Measurements from ENCODE around the gene CTNND2.

The CTNND2 gene

GRCh38 chr5:11397549-11397948 is 506.7 kb downstream of the CTNND2 start:
- Histone ChIP-seq H3K9me3 (ENCODE audit: control insufficient read depth in 1 of 2, low read length in 2 of 2) (no peaks in the 10 kb centered on the region), H3K27me3 (ENCODE audit: low read depth, low read length) (no peaks in the 10 kb centered on the region), H3K4me3 (ENCODE audit: low read depth in 1 of 2, low read length in 2 of 2) (no peak overlapping the region), H3K4me1 (ENCODE audit: control insufficient read depth in 1 of 2, insufficient read depth in 2 of 2, low read length in 2 of 2) (no peaks in the 10 kb centered on the region), H3K27ac (ENCODE audit: low read length) (no peak overlapping the region), H3K36me3 (ENCODE audit: control insufficient read depth in 1 of 2, insufficient read depth in 2 of 2, low read length in 2 of 2) (no peaks in the 10 kb centered on the region)

DNA sequence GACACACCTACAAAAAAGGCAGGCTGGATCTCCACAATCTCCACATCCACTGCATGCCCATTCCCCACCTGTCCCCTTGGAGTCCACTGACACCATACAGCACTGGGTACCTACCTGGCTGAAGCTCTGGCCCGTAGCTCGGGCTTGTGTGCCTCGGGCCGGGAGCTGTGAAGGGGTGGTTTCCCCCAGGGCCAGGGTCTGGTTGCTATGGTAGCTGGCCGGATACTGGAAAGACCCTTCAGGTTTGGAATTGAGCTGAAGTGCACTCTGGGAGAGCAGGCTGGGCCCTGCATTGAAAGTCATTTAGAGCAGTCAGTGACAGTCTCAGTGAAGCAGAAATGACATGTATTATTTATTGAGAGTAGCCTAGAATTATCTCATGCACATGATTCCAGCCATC is 507.3 kb downstream of the CTNND2 start:
- Histone ChIP-seq H3K36me3 (ENCODE audit: control insufficient read depth in 1 of 2, insufficient read depth in 2 of 2, low read length in 2 of 2) (no peaks in the 10 kb centered on the region), H3K4me3 (ENCODE audit: low read depth in 1 of 2, low read length in 2 of 2) (no peak overlapping the region), H3K4me1 (ENCODE audit: control insufficient read depth in 1 of 2, insufficient read depth in 2 of 2, low read length in 2 of 2) (no peaks in the 10 kb centered on the region), H3K27ac (ENCODE audit: low read length) (no peak overlapping the region), H3K9me3 (ENCODE audit: control insufficient read depth in 1 of 2, low read length in 2 of 2) (no peaks in the 10 kb centered on the region), H3K27me3 (ENCODE audit: low read depth, low read length) (no peaks in the 10 kb centered on the region)

DNA sequence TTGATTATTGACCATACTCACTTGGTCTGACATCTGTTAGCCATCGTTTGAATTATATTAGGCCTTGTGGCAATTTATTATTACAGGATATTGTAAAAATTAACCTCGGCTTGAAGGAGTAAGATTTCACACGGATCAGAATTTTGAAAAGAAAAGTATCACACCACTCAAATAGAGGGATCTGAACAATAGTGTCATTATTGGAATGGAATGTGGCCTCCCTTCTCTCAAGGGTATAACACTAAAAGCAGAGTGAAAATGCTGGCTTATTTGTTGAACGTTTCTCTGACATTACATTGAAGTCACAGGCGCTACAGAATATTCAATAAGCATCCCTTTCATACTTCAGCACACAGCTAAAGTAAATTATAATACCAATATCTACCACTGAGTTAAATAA is 509.3 kb downstream of the CTNND2 start:
- H3K4me3 ChIP-seq (ENCODE audit: low read depth in 1 of 2, low read length in 2 of 2) = no peak overlapping the region
- H3K36me3 ChIP-seq (ENCODE audit: control insufficient read depth in 1 of 2, insufficient read depth in 2 of 2, low read length in 2 of 2) = no peaks in the 10 kb centered on the region
- no peaks in the 10 kb centered on the region for H3K9me3 ChIP-seq (ENCODE audit: control insufficient read depth in 1 of 2, low read length in 2 of 2)
- H3K4me1 ChIP-seq (ENCODE audit: control insufficient read depth in 1 of 2, insufficient read depth in 2 of 2, low read length in 2 of 2) = no peaks in the 10 kb centered on the region
- H3K27me3 ChIP-seq (ENCODE audit: low read depth, low read length) = no peaks in the 10 kb centered on the region
- no peak overlapping the region for H3K27ac ChIP-seq (ENCODE audit: low read length)

GRCh38 chr5:11390291-11390767 is 513.9 kb downstream of the CTNND2 start:
- no peaks in the 10 kb centered on the region for H3K9me3 ChIP-seq (ENCODE audit: control insufficient read depth in 1 of 2, low read length in 2 of 2)
- H3K27ac ChIP-seq (ENCODE audit: low read length) = no peak overlapping the region
- no peak overlapping the region for H3K4me3 ChIP-seq (ENCODE audit: low read depth in 1 of 2, low read length in 2 of 2)
- peaks cover 0 to 7% of the 10 kb centered on the region in 2 donors for H3K4me1 ChIP-seq (ENCODE audit: control insufficient read depth in 1 of 2, insufficient read depth in 2 of 2, low read length in 2 of 2)
- H3K36me3 ChIP-seq (ENCODE audit: control insufficient read depth in 1 of 2, insufficient read depth in 2 of 2, low read length in 2 of 2) = no peaks in the 10 kb centered on the region
- H3K27me3 ChIP-seq (ENCODE audit: low read depth, low read length) = peaks cover 5% of the 10 kb centered on the region

DNA sequence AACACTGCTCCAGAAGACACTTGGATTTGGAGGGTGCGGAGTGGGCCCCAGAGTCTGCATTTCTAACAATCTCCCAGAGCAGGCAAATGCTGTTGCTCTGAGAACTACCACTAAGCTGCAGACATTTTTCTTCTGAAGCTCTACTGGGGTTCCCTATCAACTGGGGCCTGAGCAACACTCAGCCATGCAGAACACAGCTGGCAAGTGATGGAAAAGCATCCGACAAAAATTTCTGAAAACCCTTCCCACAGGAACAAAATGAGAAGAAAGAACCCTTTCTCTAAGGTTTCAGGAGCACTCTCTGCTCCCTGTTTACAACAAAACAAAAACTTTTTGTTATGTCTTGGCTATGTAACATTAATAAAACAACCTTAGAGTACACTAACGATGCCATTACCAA is 516.9 kb downstream of the CTNND2 start:
- Histone ChIP-seq H3K27me3 (ENCODE audit: low read depth, low read length) (peaks cover 16% of the 10 kb centered on the region), H3K4me3 (ENCODE audit: low read depth in 1 of 2, low read length in 2 of 2) (no peak overlapping the region), H3K36me3 (ENCODE audit: control insufficient read depth in 1 of 2, insufficient read depth in 2 of 2, low read length in 2 of 2) (no peaks in the 10 kb centered on the region), H3K4me1 (ENCODE audit: control insufficient read depth in 1 of 2, insufficient read depth in 2 of 2, low read length in 2 of 2) (peaks cover 0 to 14% of the 10 kb centered on the region in 2 donors), H3K27ac (ENCODE audit: low read length) (no peak overlapping the region), H3K9me3 (ENCODE audit: control insufficient read depth in 1 of 2, low read length in 2 of 2) (no peaks in the 10 kb centered on the region)

DNA sequence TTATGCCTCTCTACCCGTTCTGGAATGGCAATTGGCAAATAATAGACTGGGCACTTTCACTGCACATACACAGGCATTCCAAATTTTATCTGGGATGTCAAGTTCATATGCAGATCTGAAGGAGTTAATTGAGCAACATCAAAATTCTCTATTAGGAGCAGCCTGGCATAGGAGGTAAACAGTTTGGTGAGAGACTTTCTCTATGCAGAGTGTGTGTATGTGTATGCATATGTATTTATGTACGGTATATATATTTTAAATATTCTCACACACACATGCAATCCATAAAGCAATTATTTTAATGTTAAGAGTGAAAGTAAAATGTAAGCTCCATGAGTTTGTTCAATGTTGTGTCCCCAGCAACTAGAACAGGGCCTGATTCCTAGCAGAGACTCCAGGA is 517.8 kb downstream of the CTNND2 start:
- peaks cover 0 to 14% of the 10 kb centered on the region in 2 donors for H3K4me1 ChIP-seq (ENCODE audit: control insufficient read depth in 1 of 2, insufficient read depth in 2 of 2, low read length in 2 of 2)
- no peak overlapping the region for H3K4me3 ChIP-seq (ENCODE audit: low read depth in 1 of 2, low read length in 2 of 2)
- H3K36me3 ChIP-seq (ENCODE audit: control insufficient read depth in 1 of 2, insufficient read depth in 2 of 2, low read length in 2 of 2) = no peaks in the 10 kb centered on the region
- H3K27me3 ChIP-seq (ENCODE audit: low read depth, low read length) = peaks cover 16% of the 10 kb centered on the region
- H3K27ac ChIP-seq (ENCODE audit: low read length) = no peak overlapping the region
- H3K9me3 ChIP-seq (ENCODE audit: control insufficient read depth in 1 of 2, low read length in 2 of 2) = no peaks in the 10 kb centered on the region

- H3K27ac ChIP-seq (ENCODE audit: low read length) = no peak overlapping the region
Measured at GRCh38 chr5:11385901-11386293, 518.3 kb downstream of the CTNND2 start.

GRCh38 chr5:11385251-11385900 is 518.9 kb downstream of the CTNND2 start:
- H3K27me3 ChIP-seq (ENCODE audit: low read depth, low read length) = peaks cover 16% of the 10 kb centered on the region
- no peak overlapping the region for H3K27ac ChIP-seq (ENCODE audit: low read length)
- peaks cover 0 to 14% of the 10 kb centered on the region in 2 donors for H3K4me1 ChIP-seq (ENCODE audit: control insufficient read depth in 1 of 2, insufficient read depth in 2 of 2, low read length in 2 of 2)
- H3K9me3 ChIP-seq (ENCODE audit: control insufficient read depth in 1 of 2, low read length in 2 of 2) = no peaks in the 10 kb centered on the region
- H3K36me3 ChIP-seq (ENCODE audit: control insufficient read depth in 1 of 2, insufficient read depth in 2 of 2, low read length in 2 of 2) = no peaks in the 10 kb centered on the region
- peak overlapping the region in 1 of 2 donors; percentile 55 for H3K4me3 ChIP-seq (ENCODE audit: low read depth in 1 of 2, low read length in 2 of 2)

More at GRCh38 chr5:11385901-11386293, 518.3 kb downstream of the CTNND2 start:
- no peaks in the 10 kb centered on the region for H3K9me3 ChIP-seq (ENCODE audit: control insufficient read depth in 1 of 2, low read length in 2 of 2)
- peak overlapping the region in 1 of 2 donors; percentile 55 for H3K4me3 ChIP-seq (ENCODE audit: low read depth in 1 of 2, low read length in 2 of 2)
- peaks cover 0 to 14% of the 10 kb centered on the region in 2 donors for H3K4me1 ChIP-seq (ENCODE audit: control insufficient read depth in 1 of 2, insufficient read depth in 2 of 2, low read length in 2 of 2)
- peaks cover 16% of the 10 kb centered on the region for H3K27me3 ChIP-seq (ENCODE audit: low read depth, low read length)
- H3K36me3 ChIP-seq (ENCODE audit: control insufficient read depth in 1 of 2, insufficient read depth in 2 of 2, low read length in 2 of 2) = no peaks in the 10 kb centered on the region

- H3K27me3 ChIP-seq (ENCODE audit: low read depth, low read length) = peaks cover 16% of the 10 kb centered on the region
- no peaks in the 10 kb centered on the region for H3K36me3 ChIP-seq (ENCODE audit: control insufficient read depth in 1 of 2, insufficient read depth in 2 of 2, low read length in 2 of 2)
- H3K9me3 ChIP-seq (ENCODE audit: control insufficient read depth in 1 of 2, low read length in 2 of 2) = no peaks in the 10 kb centered on the region
- H3K4me3 ChIP-seq (ENCODE audit: low read depth in 1 of 2, low read length in 2 of 2) = peak overlapping the region in 1 of 2 donors; percentile 55
- peaks cover 0 to 14% of the 10 kb centered on the region in 2 donors for H3K4me1 ChIP-seq (ENCODE audit: control insufficient read depth in 1 of 2, insufficient read depth in 2 of 2, low read length in 2 of 2)
- no peak overlapping the region for H3K27ac ChIP-seq (ENCODE audit: low read length)
Measured at GRCh38 chr5:11384441-11385250, 519.6 kb downstream of the CTNND2 start.

- H3K4me1 ChIP-seq (ENCODE audit: control insufficient read depth in 1 of 2, insufficient read depth in 2 of 2, low read length in 2 of 2) = peaks cover 0 to 14% of the 10 kb centered on the region in 2 donors
- H3K36me3 ChIP-seq (ENCODE audit: control insufficient read depth in 1 of 2, insufficient read depth in 2 of 2, low read length in 2 of 2) = no peaks in the 10 kb centered on the region
- H3K9me3 ChIP-seq (ENCODE audit: control insufficient read depth in 1 of 2, low read length in 2 of 2) = no peaks in the 10 kb centered on the region
- peaks cover 16% of the 10 kb centered on the region for H3K27me3 ChIP-seq (ENCODE audit: low read depth, low read length)
- H3K4me3 ChIP-seq (ENCODE audit: low read depth in 1 of 2, low read length in 2 of 2) = no peak overlapping the region
- H3K27ac ChIP-seq (ENCODE audit: low read length) = no peak overlapping the region
Measured at GRCh38 chr5:11383506-11384095, 520.6 kb downstream of the CTNND2 start.

DNA sequence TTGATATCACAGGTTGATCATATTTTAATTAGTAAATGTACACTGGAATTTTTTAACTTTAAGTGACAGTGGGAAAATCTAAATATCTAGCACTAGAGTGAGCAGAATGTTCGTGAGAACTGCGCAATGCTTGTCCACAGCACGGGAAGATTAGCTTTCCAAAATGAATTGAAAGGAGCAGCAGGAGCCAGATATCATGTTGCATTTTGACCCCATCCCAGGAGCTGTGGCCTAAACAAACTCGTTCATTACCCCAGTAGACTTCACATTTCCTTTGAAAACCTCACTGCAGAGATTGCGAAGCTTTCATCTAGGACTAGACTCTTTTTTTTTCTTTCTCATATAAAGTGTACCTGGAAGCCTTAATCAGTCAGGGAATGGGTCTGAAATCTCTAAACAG is 525.8 kb downstream of the CTNND2 start:
- Histone ChIP-seq H3K4me1 (ENCODE audit: control insufficient read depth in 1 of 2, insufficient read depth in 2 of 2, low read length in 2 of 2) (no peaks in the 10 kb centered on the region), H3K36me3 (ENCODE audit: control insufficient read depth in 1 of 2, insufficient read depth in 2 of 2, low read length in 2 of 2) (no peaks in the 10 kb centered on the region), H3K9me3 (ENCODE audit: control insufficient read depth in 1 of 2, low read length in 2 of 2) (no peaks in the 10 kb centered on the region), H3K27ac (ENCODE audit: low read length) (no peak overlapping the region), H3K4me3 (ENCODE audit: low read depth in 1 of 2, low read length in 2 of 2) (no peak overlapping the region), H3K27me3 (ENCODE audit: low read depth, low read length) (peaks cover 2% of the 10 kb centered on the region)

Data from muscle layer of duodenum (tissue), 2 donors.